Measurements from ENCODE around the gene RAP1A. TPM values are rescaled to one million over a fixed set of nuclear protein-coding genes. Genes with fewer than 3 reads are reported as not detected.
"Not testable (repeated sequence)": the region's sequence is repeated elsewhere in the genome, so short reads cannot be mapped to it uniquely, and the experiment has no call there.

Gene RAP1A
- total RNA-seq, 4 donors from 2014 or later: 171 to 325 (median 216) TPM

GRCh38 chr1:111605576-111605975, 14.0 kb upstream of the RAP1A start:
- Histone ChIP-seq H3K4me3 (no peak overlapping the region), H3K4me1 (peaks cover 14 to 66% (median 60%) of the 10 kb centered on the region in 4 donors), H3K27me3 (no peaks in the 10 kb centered on the region), H3K27ac (replicated peaks in 1 of 4) (peak overlapping the region; percentile 71 to 81 (median 74)), H3K36me3 (no peaks in the 10 kb centered on the region), H3K9me3 (no peaks in the 10 kb centered on the region)
- TF ChIP-seq CTCF (IDR thresholded peaks at IDR 0.05): peak in 1 of 3 experiments; percentile 32
- TF ChIP-seq POLR2AphosphoS5 (IDR thresholded peaks at IDR 0.05): peak; percentile 43 to 53
- no peak for TF ChIP-seq POLR2A (IDR thresholded peaks at IDR 0.05; ENCODE audit: low read depth)
- DNase-seq (ENCODE audit: extremely low spot score): no peak
- intact Hi-C loops (cut with DNase I): no loop called here

GRCh38 chr1:111606457-111607215, 13.0 kb upstream of the RAP1A start:
- H3K9me3 ChIP-seq; H3K36me3 ChIP-seq; H3K27me3 ChIP-seq; DNase-seq (ENCODE audit: extremely low spot score); intact Hi-C loops (cut with DNase I); H3K4me3 ChIP-seq: not testable (repeated sequence)
- peaks cover 14 to 72% (median 67%) of the 10 kb centered on the region in 4 donors for H3K4me1 ChIP-seq
- peak overlapping the region; percentile 71 to 81 (median 74) for H3K27ac ChIP-seq (replicated peaks in 1 of 4)
- 60% methylated on average over 5 of the region's 8 CpGs for WGBS

GRCh38 chr1:111608528-111608927, 11.1 kb upstream of the RAP1A start:
- H3K9me3 ChIP-seq; DNase-seq (ENCODE audit: extremely low spot score); H3K4me3 ChIP-seq; H3K36me3 ChIP-seq; H3K27me3 ChIP-seq; intact Hi-C loops (cut with DNase I): not testable (repeated sequence)
- Histone ChIP-seq H3K27ac (replicated peaks in 1 of 4) (peak overlapping the region in 3 of 4 donors; percentile 21 to 73 (median 73)), H3K4me1 (peaks cover 14 to 70% (median 67%) of the 10 kb centered on the region in 4 donors)
- WGBS: 87% methylated on average over 21 of the region's 24 CpGs

GRCh38 chr1:111611986-111612385, 7.6 kb upstream of the RAP1A start:
- TF ChIP-seq POLR2A (IDR thresholded peaks at IDR 0.05; ENCODE audit: low read depth): no peak
- TF ChIP-seq EP300 (IDR thresholded peaks at IDR 0.05): no peak
- TF ChIP-seq CTCF (IDR thresholded peaks at IDR 0.05): no peak
- no peak for TF ChIP-seq POLR2AphosphoS5 (IDR thresholded peaks at IDR 0.05)
- no peak for DNase-seq (ENCODE audit: extremely low spot score)
- Histone ChIP-seq H3K36me3 (no peaks in the 10 kb centered on the region), H3K9me3 (no peaks in the 10 kb centered on the region), H3K27ac (replicated peaks in 1 of 4) (peak overlapping the region in 3 of 4 donors; percentile 59 to 73 (median 73)), H3K27me3 (no peaks in the 10 kb centered on the region), H3K4me1 (peaks cover 3 to 65% (median 48%) of the 10 kb centered on the region in 4 donors), H3K4me3 (no peak overlapping the region)
- 58% methylated on average over 2 of the region's 2 CpGs for WGBS
- intact Hi-C loops (cut with DNase I): no loop called here

GRCh38 chr1:111615870-111616715, 3.5 kb upstream of the RAP1A start:
- TF ChIP-seq POLR2A (IDR thresholded peaks at IDR 0.05; ENCODE audit: low read depth) (no peak), POLR2AphosphoS5 (IDR thresholded peaks at IDR 0.05) (no peak), CTCF (IDR thresholded peaks at IDR 0.05) (no peak), EP300 (IDR thresholded peaks at IDR 0.05) (no peak)
- H3K27ac ChIP-seq (replicated peaks in 1 of 4): peak overlapping the region in 1 of 4 donors; percentile 13
- intact Hi-C loops (cut with DNase I): no loop called here
- H3K4me3 ChIP-seq: no peak overlapping the region
- no peaks in the 10 kb centered on the region for H3K27me3 ChIP-seq
- peaks cover 11 to 54% (median 37%) of the 10 kb centered on the region in 4 donors for H3K4me1 ChIP-seq
- WGBS: 56% methylated on average over 3 of the region's 3 CpGs
- no peaks in the 10 kb centered on the region for H3K9me3 ChIP-seq
- no peak for DNase-seq (ENCODE audit: extremely low spot score)
- H3K36me3 ChIP-seq: no peaks in the 10 kb centered on the region

Measured in esophagus muscularis mucosa (tissue), 4 donors.